GM23338 (cell line): Measurements from ENCODE around the gene TPSAB1. TPM values are rescaled to one million over a fixed set of nuclear protein-coding genes. Genes with fewer than 3 reads are reported as not detected.
A peak's percentile ranks its signal among the peaks of the same experiment; 100 is the strongest.

ENCODE experiments used
- ATAC-seq: fragments of 200-7000 bp; cut with Tn5 transposase; 3 replicates; pipeline ENCODE4 v1.9.1; 2020
- DNase-seq: peaks from one replicate; pipeline ENCODE4 v3.0.0-alpha.2; 2015; ENCODE audit warnings: low spot score
- H2AFZ ChIP-seq: fragments of 200-600 bp; sonication (generic); 2 replicates; pipeline ENCODE4 v1.8.0; 2016; ENCODE audit warnings: antibody characterized with exemption, mild to moderate bottlenecking, moderate library complexity
- H3F3A ChIP-seq: fragments of 200-600 bp; sonication (generic); replicated peaks from 2 replicates; pipeline ENCODE4 v1.8.0; 2017; ENCODE audit warnings: antibody characterized with exemption, mixed run types, low read depth
- H3K27ac ChIP-seq: fragments of 200-600 bp; sonication (generic); 2 replicates; pipeline ENCODE4 v1.6.1; 2016; ENCODE audit warnings: low read depth
- H3K27me3 ChIP-seq: fragments of 200-600 bp; sonication (generic); 2 replicates; pipeline ENCODE4 v1.8.0; 2016; ENCODE audit warnings: mild to moderate bottlenecking, mixed run types, moderate library complexity; ENCODE audit not compliant: insufficient read depth
- H3K36me3 ChIP-seq: fragments of 200-600 bp; sonication (generic); 2 replicates; pipeline ENCODE4 v1.8.0; 2016; ENCODE audit warnings: mild to moderate bottlenecking; ENCODE audit not compliant: insufficient read depth
- H3K4me1 ChIP-seq: fragments of 200-600 bp; sonication (generic); 2 replicates; pipeline ENCODE4 v1.8.0; 2016; ENCODE audit warnings: mild to moderate bottlenecking, moderate library complexity; ENCODE audit not compliant: insufficient read depth
- H3K4me2 ChIP-seq: fragments of 200-600 bp; sonication (generic); 2 replicates; pipeline ENCODE4 v1.7.1; 2017; ENCODE audit warnings: mixed run types
- H3K4me3 ChIP-seq: fragments of 200-600 bp; sonication (generic); 2 replicates; pipeline ENCODE4 v1.6.1; 2016; ENCODE audit warnings: mixed run types
- H3K79me2 ChIP-seq: fragments of 200-600 bp; sonication (generic); replicated peaks from 2 replicates; pipeline ENCODE4 v1.8.0; 2017; ENCODE audit warnings: mild to moderate bottlenecking; ENCODE audit not compliant: insufficient read depth
- H3K9me2 ChIP-seq: fragments of 200-600 bp; sonication (generic); 2 replicates; pipeline ENCODE4 v1.8.0; 2017; ENCODE audit not compliant: insufficient read depth
- H4K20me1 ChIP-seq: fragments of 200-600 bp; sonication (generic); replicated peaks from 2 replicates; pipeline ENCODE4 v1.8.0; 2017; ENCODE audit warnings: mild to moderate bottlenecking; ENCODE audit not compliant: insufficient read depth
- H3K27ac Mint-ChIP-seq: 2 replicates; pipeline ENCODE4 v1.8.0; 2020; ENCODE audit warnings: inconsistent platforms, mild to moderate bottlenecking, moderate library complexity, mixed read lengths
- H3K27me3 Mint-ChIP-seq: 3 replicates; pipeline ENCODE4 v1.8.0; 2022; ENCODE audit warnings: low read depth, mild to moderate bottlenecking, moderate library complexity, mixed read lengths, inconsistent platforms; ENCODE audit not compliant: insufficient read depth, poor library complexity
- H3K36me3 Mint-ChIP-seq: 3 replicates; pipeline ENCODE4 v1.8.0; 2021; ENCODE audit warnings: low read depth, mild to moderate bottlenecking, inconsistent platforms, moderate library complexity, mixed read lengths
- H3K4me1 Mint-ChIP-seq: 3 replicates; pipeline ENCODE4 v1.8.0; 2020; ENCODE audit warnings: mild to moderate bottlenecking, inconsistent platforms, mixed read lengths
- H3K4me3 Mint-ChIP-seq: 3 replicates; pipeline ENCODE4 v1.8.0; 2021; ENCODE audit warnings: moderate library complexity, mild to moderate bottlenecking, inconsistent platforms, mixed read lengths
- H3K9me3 Mint-ChIP-seq: 3 replicates; pipeline ENCODE4 v1.8.0; 2020; ENCODE audit warnings: moderate library complexity, mild to moderate bottlenecking, inconsistent platforms, mixed read lengths
- CREB1 ChIP-seq: fragments of 250-450 bp; sonication (Bioruptor Pico); IDR thresholded peaks from 2 replicates; pipeline ENCODE4 v1.5.0; 2020; ENCODE audit warnings: low read depth, mild to moderate bottlenecking, moderate library complexity
- EZH2 ChIP-seq: fragments of 200-600 bp; sonication (generic); IDR thresholded peaks from one replicate; pipeline ENCODE4 v1.8.0; 2017; ENCODE audit warnings: antibody characterized with exemption, mild to moderate bottlenecking, low read depth; ENCODE audit not compliant: unreplicated experiment
- EZH2phosphoT487 ChIP-seq: fragments of 200-600 bp; sonication (generic); IDR thresholded peaks from one replicate; pipeline ENCODE4 v1.8.1; 2018; ENCODE audit warnings: antibody characterized with exemption; ENCODE audit not compliant: unreplicated experiment
- JUNB ChIP-seq: IDR thresholded peaks from one replicate; pipeline ENCODE4 v1.6.1; 2016; ENCODE audit warnings: antibody characterized with exemption; ENCODE audit not compliant: unreplicated experiment
- NANOG ChIP-seq: IDR thresholded peaks from 2 replicates; pipeline ENCODE4 v1.6.1; 2016; ENCODE audit warnings: antibody characterized with exemption, borderline replicate concordance
- POLR2AphosphoS5 ChIP-seq: IDR thresholded peaks from 2 replicates; pipeline ENCODE4 v1.6.1; 2016; ENCODE audit warnings: antibody characterized with exemption, low read depth
- STAT1 ChIP-seq: IDR thresholded peaks from one replicate; pipeline ENCODE4 v1.6.1; 2016; ENCODE audit warnings: antibody characterized with exemption; ENCODE audit not compliant: unreplicated experiment
- ZNF114 ChIP-seq: fragments of 250-450 bp; sonication (Bioruptor Pico); IDR thresholded peaks from 2 replicates; pipeline ENCODE4 v1.5.0; 2020; ENCODE audit warnings: mild to moderate bottlenecking, moderate library complexity
- ZNF331 ChIP-seq: fragments of 250-450 bp; sonication (Bioruptor Pico); IDR thresholded peaks from 2 replicates; pipeline ENCODE4 v1.5.0; 2020; ENCODE audit warnings: low read depth, mild to moderate bottlenecking, moderate library complexity
- polyA plus RNA-seq: library from polyadenylated mRNA; unstranded; fragments of >200 nt; fragmentation: Nextera tagmentation; extraction: Ambion mirVana; gene quantifications from 2 replicates; pipeline ENCODE4 v1.2.1, GENCODE V29; 2016
- total RNA-seq: library from RNA; depleted of rRNA; stranded (reverse); fragments of >200 nt; shearing (Covaris generic); gene quantifications from 2 replicates; pipeline ENCODE4 v1.2.3, GENCODE V29; 2014
- TF ChIP-seq, protein P1 (sequence below): IDR thresholded peaks from 2 replicates; pipeline ENCODE4 v1.6.1; 2016; ENCODE audit warnings: antibody characterized with exemption
- TF ChIP-seq, protein P2 (sequence below), 2 experiments: fragments of 200-600 bp in 1 of 2; sonication (generic) in 1 of 2; conservative IDR thresholded peaks; 2 replicates each; pipeline versions ENCODE4 v1.5.1 to v1.6.1; 2016 to 2017; ENCODE audit warnings: antibody characterized with exemption in 2 of 2, low read depth in 2 of 2, mild to moderate bottlenecking in 2 of 2, moderate library complexity in 1 of 2
- TF ChIP-seq, protein P3 (sequence below): IDR thresholded peaks from one replicate; pipeline ENCODE4 v1.6.1; 2018; ENCODE audit warnings: antibody characterized with exemption; ENCODE audit not compliant: unreplicated experiment
- TF ChIP-seq, protein P4 (sequence below): fragments of 250-450 bp; sonication (Bioruptor Pico); IDR thresholded peaks from 2 replicates; pipeline ENCODE4 v1.5.0; 2020; ENCODE audit warnings: mild to moderate bottlenecking, moderate library complexity

TPSAB1 gene
- total and polyA plus RNA-seq, 2 experiments from 2014 or later, result not detected

DNA sequence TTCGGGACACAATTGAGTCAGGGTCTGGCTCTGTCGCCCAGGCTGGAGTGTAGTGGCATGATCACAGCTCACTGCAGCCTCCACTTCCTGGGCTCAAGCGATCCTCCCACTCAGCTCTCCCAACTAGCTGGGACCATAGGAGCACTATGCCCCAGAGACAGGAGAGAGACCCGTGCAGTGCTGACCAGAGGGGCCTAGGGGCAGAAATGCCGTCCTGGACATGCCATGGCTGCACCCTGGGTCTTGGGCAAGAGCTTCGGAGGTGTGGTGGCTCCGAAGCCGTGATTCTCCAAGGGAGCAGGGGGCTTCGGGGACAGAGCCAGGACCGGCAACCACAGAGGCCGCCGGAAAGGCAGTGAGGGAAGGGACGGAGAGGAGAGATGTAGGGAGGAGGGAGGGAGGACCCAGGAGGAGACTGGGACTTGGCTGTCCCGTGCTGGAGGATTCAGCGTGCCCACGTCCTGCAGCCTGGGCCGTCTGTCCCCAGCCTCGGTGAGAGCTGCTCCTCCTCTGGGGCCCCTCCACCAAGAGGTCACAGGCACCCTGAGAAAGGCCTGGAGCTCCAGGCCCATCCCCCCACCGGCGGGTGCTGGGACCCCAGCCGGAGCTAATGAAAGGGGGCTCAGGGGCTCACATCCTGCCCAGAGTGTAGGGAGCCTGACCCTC, 37.2 kb downstream of the TPSAB1 start:
- Histone ChIP-seq H3K4me3 (no peak overlapping the region), H2AFZ (no peak overlapping the region), H4K20me1 (no peaks in the 10 kb centered on the region), H3K79me2 (no peaks in the 10 kb centered on the region), H3K36me3 (no peaks in the 10 kb centered on the region), H3K27ac (no peak overlapping the region), H3K4me1 (peaks cover 6% of the 10 kb centered on the region; the same call in 1 of the 2 replicates), H3K9me2 (no peaks in the 10 kb centered on the region), H3K27me3 (no peaks in the 10 kb centered on the region), H3F3A (no peaks in the 10 kb centered on the region), H3K4me2 (no peak overlapping the region)
- no peaks in the 10 kb centered on the region; the same call in 1 of the 3 replicates for H3K9me3 Mint-ChIP-seq
- H3K4me1 Mint-ChIP-seq, result peaks cover 2% of the 10 kb centered on the region
- H3K27me3 Mint-ChIP-seq, result peaks cover 11% of the 10 kb centered on the region
- no peak overlapping the region for H3K27ac Mint-ChIP-seq
- DNase-seq, result no peak
- H3K4me3 Mint-ChIP-seq, result no peak overlapping the region
- TF ChIP-seq ZNF114 (CRISPR knock-in tag) (no peak), CREB1 (no peak), JUNB (no peak), POLR2AphosphoS5 (no peak), EZH2phosphoT487 (no peak), STAT1 (no peak), ZNF331 (CRISPR knock-in tag) (no peak), NANOG (no peak), EZH2 (no peak)
- TF ChIP-seq, protein P1, sequence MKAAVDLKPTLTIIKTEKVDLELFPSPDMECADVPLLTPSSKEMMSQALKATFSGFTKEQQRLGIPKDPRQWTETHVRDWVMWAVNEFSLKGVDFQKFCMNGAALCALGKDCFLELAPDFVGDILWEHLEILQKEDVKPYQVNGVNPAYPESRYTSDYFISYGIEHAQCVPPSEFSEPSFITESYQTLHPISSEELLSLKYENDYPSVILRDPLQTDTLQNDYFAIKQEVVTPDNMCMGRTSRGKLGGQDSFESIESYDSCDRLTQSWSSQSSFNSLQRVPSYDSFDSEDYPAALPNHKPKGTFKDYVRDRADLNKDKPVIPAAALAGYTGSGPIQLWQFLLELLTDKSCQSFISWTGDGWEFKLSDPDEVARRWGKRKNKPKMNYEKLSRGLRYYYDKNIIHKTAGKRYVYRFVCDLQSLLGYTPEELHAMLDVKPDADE, result no peak
- TF ChIP-seq, protein P2, sequence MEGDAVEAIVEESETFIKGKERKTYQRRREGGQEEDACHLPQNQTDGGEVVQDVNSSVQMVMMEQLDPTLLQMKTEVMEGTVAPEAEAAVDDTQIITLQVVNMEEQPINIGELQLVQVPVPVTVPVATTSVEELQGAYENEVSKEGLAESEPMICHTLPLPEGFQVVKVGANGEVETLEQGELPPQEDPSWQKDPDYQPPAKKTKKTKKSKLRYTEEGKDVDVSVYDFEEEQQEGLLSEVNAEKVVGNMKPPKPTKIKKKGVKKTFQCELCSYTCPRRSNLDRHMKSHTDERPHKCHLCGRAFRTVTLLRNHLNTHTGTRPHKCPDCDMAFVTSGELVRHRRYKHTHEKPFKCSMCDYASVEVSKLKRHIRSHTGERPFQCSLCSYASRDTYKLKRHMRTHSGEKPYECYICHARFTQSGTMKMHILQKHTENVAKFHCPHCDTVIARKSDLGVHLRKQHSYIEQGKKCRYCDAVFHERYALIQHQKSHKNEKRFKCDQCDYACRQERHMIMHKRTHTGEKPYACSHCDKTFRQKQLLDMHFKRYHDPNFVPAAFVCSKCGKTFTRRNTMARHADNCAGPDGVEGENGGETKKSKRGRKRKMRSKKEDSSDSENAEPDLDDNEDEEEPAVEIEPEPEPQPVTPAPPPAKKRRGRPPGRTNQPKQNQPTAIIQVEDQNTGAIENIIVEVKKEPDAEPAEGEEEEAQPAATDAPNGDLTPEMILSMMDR (conservative IDR thresholded peaks at IDR 0.05; ENCODE audit: low read depth in 2 of 2), result no peak
- TF ChIP-seq, protein P3, sequence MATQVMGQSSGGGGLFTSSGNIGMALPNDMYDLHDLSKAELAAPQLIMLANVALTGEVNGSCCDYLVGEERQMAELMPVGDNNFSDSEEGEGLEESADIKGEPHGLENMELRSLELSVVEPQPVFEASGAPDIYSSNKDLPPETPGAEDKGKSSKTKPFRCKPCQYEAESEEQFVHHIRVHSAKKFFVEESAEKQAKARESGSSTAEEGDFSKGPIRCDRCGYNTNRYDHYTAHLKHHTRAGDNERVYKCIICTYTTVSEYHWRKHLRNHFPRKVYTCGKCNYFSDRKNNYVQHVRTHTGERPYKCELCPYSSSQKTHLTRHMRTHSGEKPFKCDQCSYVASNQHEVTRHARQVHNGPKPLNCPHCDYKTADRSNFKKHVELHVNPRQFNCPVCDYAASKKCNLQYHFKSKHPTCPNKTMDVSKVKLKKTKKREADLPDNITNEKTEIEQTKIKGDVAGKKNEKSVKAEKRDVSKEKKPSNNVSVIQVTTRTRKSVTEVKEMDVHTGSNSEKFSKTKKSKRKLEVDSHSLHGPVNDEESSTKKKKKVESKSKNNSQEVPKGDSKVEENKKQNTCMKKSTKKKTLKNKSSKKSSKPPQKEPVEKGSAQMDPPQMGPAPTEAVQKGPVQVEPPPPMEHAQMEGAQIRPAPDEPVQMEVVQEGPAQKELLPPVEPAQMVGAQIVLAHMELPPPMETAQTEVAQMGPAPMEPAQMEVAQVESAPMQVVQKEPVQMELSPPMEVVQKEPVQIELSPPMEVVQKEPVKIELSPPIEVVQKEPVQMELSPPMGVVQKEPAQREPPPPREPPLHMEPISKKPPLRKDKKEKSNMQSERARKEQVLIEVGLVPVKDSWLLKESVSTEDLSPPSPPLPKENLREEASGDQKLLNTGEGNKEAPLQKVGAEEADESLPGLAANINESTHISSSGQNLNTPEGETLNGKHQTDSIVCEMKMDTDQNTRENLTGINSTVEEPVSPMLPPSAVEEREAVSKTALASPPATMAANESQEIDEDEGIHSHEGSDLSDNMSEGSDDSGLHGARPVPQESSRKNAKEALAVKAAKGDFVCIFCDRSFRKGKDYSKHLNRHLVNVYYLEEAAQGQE, result no peak
- TF ChIP-seq, protein P4, sequence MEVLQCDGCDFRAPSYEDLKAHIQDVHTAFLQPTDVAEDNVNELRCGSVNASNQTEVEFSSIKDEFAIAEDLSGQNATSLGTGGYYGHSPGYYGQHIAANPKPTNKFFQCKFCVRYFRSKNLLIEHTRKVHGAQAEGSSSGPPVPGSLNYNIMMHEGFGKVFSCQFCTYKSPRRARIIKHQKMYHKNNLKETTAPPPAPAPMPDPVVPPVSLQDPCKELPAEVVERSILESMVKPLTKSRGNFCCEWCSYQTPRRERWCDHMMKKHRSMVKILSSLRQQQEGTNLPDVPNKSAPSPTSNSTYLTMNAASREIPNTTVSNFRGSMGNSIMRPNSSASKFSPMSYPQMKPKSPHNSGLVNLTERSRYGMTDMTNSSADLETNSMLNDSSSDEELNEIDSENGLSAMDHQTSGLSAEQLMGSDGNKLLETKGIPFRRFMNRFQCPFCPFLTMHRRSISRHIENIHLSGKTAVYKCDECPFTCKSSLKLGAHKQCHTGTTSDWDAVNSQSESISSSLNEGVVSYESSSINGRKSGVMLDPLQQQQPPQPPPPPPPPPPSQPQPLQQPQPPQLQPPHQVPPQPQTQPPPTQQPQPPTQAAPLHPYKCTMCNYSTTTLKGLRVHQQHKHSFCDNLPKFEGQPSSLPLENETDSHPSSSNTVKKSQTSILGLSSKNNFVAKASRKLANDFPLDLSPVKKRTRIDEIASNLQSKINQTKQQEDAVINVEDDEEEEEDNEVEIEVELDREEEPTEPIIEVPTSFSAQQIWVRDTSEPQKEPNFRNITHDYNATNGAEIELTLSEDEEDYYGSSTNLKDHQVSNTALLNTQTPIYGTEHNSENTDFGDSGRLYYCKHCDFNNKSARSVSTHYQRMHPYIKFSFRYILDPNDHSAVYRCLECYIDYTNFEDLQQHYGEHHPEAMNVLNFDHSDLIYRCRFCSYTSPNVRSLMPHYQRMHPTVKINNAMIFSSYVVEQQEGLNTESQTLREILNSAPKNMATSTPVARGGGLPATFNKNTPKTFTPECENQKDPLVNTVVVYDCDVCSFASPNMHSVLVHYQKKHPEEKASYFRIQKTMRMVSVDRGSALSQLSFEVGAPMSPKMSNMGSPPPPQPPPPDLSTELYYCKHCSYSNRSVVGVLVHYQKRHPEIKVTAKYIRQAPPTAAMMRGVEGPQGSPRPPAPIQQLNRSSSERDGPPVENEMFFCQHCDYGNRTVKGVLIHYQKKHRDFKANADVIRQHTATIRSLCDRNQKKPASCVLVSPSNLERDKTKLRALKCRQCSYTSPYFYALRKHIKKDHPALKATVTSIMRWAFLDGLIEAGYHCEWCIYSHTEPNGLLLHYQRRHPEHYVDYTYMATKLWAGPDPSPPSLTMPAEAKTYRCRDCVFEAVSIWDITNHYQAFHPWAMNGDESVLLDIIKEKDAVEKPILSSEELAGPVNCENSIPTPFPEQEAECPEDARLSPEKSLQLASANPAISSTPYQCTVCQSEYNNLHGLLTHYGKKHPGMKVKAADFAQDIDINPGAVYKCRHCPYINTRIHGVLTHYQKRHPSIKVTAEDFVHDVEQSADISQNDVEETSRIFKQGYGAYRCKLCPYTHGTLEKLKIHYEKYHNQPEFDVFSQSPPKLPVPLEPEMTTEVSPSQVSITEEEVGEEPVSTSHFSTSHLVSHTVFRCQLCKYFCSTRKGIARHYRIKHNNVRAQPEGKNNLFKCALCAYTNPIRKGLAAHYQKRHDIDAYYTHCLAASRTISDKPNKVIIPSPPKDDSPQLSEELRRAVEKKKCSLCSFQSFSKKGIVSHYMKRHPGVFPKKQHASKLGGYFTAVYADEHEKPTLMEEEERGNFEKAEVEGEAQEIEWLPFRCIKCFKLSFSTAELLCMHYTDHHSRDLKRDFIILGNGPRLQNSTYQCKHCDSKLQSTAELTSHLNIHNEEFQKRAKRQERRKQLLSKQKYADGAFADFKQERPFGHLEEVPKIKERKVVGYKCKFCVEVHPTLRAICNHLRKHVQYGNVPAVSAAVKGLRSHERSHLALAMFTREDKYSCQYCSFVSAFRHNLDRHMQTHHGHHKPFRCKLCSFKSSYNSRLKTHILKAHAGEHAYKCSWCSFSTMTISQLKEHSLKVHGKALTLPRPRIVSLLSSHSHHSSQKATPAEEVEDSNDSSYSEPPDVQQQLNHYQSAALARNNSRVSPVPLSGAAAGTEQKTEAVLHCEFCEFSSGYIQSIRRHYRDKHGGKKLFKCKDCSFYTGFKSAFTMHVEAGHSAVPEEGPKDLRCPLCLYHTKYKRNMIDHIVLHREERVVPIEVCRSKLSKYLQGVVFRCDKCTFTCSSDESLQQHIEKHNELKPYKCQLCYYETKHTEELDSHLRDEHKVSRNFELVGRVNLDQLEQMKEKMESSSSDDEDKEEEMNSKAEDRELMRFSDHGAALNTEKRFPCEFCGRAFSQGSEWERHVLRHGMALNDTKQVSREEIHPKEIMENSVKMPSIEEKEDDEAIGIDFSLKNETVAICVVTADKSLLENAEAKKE, result no peak
- peaks cover 5% of the 10 kb centered on the region; the same call in 1 of the 3 replicates for H3K36me3 Mint-ChIP-seq
- peak; percentile 18 for ATAC-seq
